HCT116 (cell line): Measurements from ENCODE around the gene SPAG5. TPM values are rescaled to one million over a fixed set of nuclear protein-coding genes. Genes with fewer than 3 reads are reported as not detected.

ENCODE experiments used
- ATAC-seq: fragments of 200-7000 bp; cut with Tn5 transposase; 2 replicates; pipeline ENCODE4 v1.9.1; 2020; ENCODE audit warnings: mild to moderate bottlenecking, moderate library complexity
- BruUV-seq: library from RNA; stranded (reverse); fragments of 400-500 nt; replicated peaks from 2 replicates; lab custom pipeline; 2021; lab: Mats Ljungman, UMichigan
- CTCF ChIA-PET: fragments of 300-600 bp; sonication (Branson Sonifier 250); formaldehyde crosslinking; loops from one replicate; lab custom pipeline; 2021; ENCODE audit warnings: antibody characterized with exemption; lab: Charles Lee
- POLR2A ChIA-PET: fragments of 300-600, 350-600 bp; sonication (Branson Sonifier 250); formaldehyde crosslinking; loops from one replicate; lab custom pipeline; 2021; ENCODE audit warnings: antibody characterized with exemption; lab: Charles Lee
- RAD21 ChIA-PET, 2 experiments: fragments of 300-600 bp; sonication (Branson Sonifier 250); formaldehyde crosslinking; loops; one replicate each; lab custom pipeline; 2023; ENCODE audit warnings: low total read pairs in 2 of 2; ENCODE audit not compliant: uncharacterized antibody in 2 of 2, unreplicated experiment in 2 of 2, low non-redundant PET in 1 of 2; lab: Charles Lee
- DNase-seq: peaks from one replicate; pipeline ENCODE4 v3.0.0-alpha.2; 2010; ENCODE audit warnings: low read depth, low spot score
- H2AFZ ChIP-seq: fragments of 200-600 bp; shearing (Covaris generic), sonication (generic); 2 replicates; pipeline ENCODE4 v1.6.1; 2017; ENCODE audit warnings: low read depth, mixed run types, mixed read lengths, antibody characterized with exemption, low read length; ENCODE audit not compliant: poor library complexity, severe bottlenecking
- H3K27ac ChIP-seq: 2 replicates; pipeline ENCODE4 v1.5.1; 2012; ENCODE audit warnings: low read depth, low read length
- H3K27me3 ChIP-seq: fragments of 200-600 bp; sonication (generic); 2 replicates; pipeline ENCODE4 v1.6.1; 2016; ENCODE audit warnings: mixed run types, low read length, mixed read lengths; ENCODE audit not compliant: insufficient read depth
- H3K36me3 ChIP-seq, 2 experiments: fragments of 200-500 bp in 1 of 2; fragments of 200-600 bp in 1 of 2; sonication (Bioruptor generic) in 1 of 2; sonication (generic) in 1 of 2; 2 replicates each; pipeline versions ENCODE4 v1.5.1 to v1.6.1; 2014 to 2016; ENCODE audit warnings: low read length in 2 of 2, inconsistent platforms in 1 of 2, mixed read lengths in 1 of 2, mixed run types in 1 of 2; ENCODE audit not compliant: insufficient read depth in 2 of 2, control insufficient read depth in 1 of 2
- H3K4me1 ChIP-seq, 2 experiments: fragments of 200-600 bp in 1 of 2; sonication (generic) in 1 of 2; 2 replicates each; pipeline versions ENCODE4 v1.5.1 to v1.6.1; 2012 to 2017; ENCODE audit warnings: low read length in 2 of 2, inconsistent platforms in 1 of 2, mild to moderate bottlenecking in 1 of 2, mixed read lengths in 1 of 2, mixed run types in 1 of 2, moderate library complexity in 1 of 2; ENCODE audit not compliant: insufficient read depth in 2 of 2, control insufficient read depth in 1 of 2
- H3K4me2 ChIP-seq: fragments of 200-600 bp; sonication (generic); 2 replicates; pipeline ENCODE4 v1.6.1; 2017; ENCODE audit warnings: mixed run types, low read length, mixed read lengths
- H3K4me3 ChIP-seq, 2 experiments: fragments of 200-600 bp in 1 of 2; sonication (generic) in 1 of 2; replicated peaks in 1 of 2; 2 replicates each; pipeline ENCODE4 v1.5.1; 2011 to 2016; ENCODE audit warnings: low read length in 2 of 2, control low read depth in 1 of 2, low read depth in 1 of 2, mild to moderate bottlenecking in 1 of 2, mixed read lengths in 1 of 2, mixed run types in 1 of 2
- H3K79me2 ChIP-seq: fragments of 200-600 bp; sonication (generic); 2 replicates; pipeline ENCODE4 v1.6.1; 2017; ENCODE audit warnings: mild to moderate bottlenecking, mixed run types, low read length, moderate library complexity, mixed read lengths; ENCODE audit not compliant: insufficient read depth
- H3K9ac ChIP-seq: fragments of 200-600 bp; sonication (generic); 2 replicates; pipeline ENCODE4 v1.6.1; 2016; ENCODE audit warnings: low read length, mixed read lengths
- H3K9me2 ChIP-seq: fragments of 200-600 bp; sonication (generic), shearing (Covaris generic); 2 replicates; pipeline ENCODE4 v1.6.1; 2017; ENCODE audit warnings: mixed run types, mild to moderate bottlenecking, moderate library complexity; ENCODE audit not compliant: insufficient read depth
- H3K9me3 ChIP-seq, 2 experiments: fragments of 200-500 bp in 1 of 2; fragments of 200-600 bp in 1 of 2; sonication (Bioruptor generic) in 1 of 2; sonication (generic) in 1 of 2; 2 replicates each; pipeline ENCODE4 v1.6.1; 2014 to 2017; ENCODE audit warnings: low read length in 2 of 2, mixed read lengths in 2 of 2, inconsistent platforms in 1 of 2, low read depth in 1 of 2, mild to moderate bottlenecking in 1 of 2, mixed run types in 1 of 2, moderate library complexity in 1 of 2; ENCODE audit not compliant: control insufficient read depth in 1 of 2, insufficient read depth in 1 of 2
- H4K20me1 ChIP-seq: fragments of 200-600 bp; sonication (generic), shearing (Covaris generic); 2 replicates; pipeline ENCODE4 v1.6.1; 2017; ENCODE audit warnings: mixed run types, mild to moderate bottlenecking, moderate library complexity; ENCODE audit not compliant: insufficient read depth
- ATF3 ChIP-seq: IDR thresholded peaks from 2 replicates; pipeline ENCODE4 v1.6.1; 2012
- EZH2 ChIP-seq: fragments of 200-600 bp; sonication (generic); IDR thresholded peaks from 2 replicates; pipeline ENCODE4 v1.6.1; 2017; ENCODE audit warnings: antibody characterized with exemption, mixed run types
- EZH2phosphoT487 ChIP-seq: fragments of 200-600 bp; IDR thresholded peaks from 2 replicates; pipeline ENCODE4 v1.6.1; 2018; ENCODE audit warnings: antibody characterized with exemption, borderline replicate concordance
- FOSL1 ChIP-seq: IDR thresholded peaks from 2 replicates; pipeline ENCODE4 v1.6.1; 2012; ENCODE audit warnings: low read depth
- JUND ChIP-seq: IDR thresholded peaks from 2 replicates; pipeline ENCODE4 v1.6.1; 2012
- REST ChIP-seq: IDR thresholded peaks from 2 replicates; pipeline ENCODE4 v1.6.1; 2012; ENCODE audit warnings: low read depth
- SIN3A ChIP-seq: IDR thresholded peaks from 2 replicates; pipeline ENCODE4 v1.6.1; 2012; ENCODE audit warnings: low read depth
- SP1 ChIP-seq: IDR thresholded peaks from 2 replicates; pipeline ENCODE4 v1.6.1; 2012; ENCODE audit warnings: low read depth
- SRF ChIP-seq: IDR thresholded peaks from 2 replicates; pipeline ENCODE4 v1.6.1; 2012; ENCODE audit warnings: low read depth
- YY1 ChIP-seq: IDR thresholded peaks from 2 replicates; pipeline ENCODE4 v1.6.1; 2011; ENCODE audit warnings: low read length, low read depth, moderate library complexity, mild to moderate bottlenecking; ENCODE audit not compliant: insufficient replicate concordance; ENCODE audit errors: extremely low read depth
- intact Hi-C: fragments of 100-400 bp; cut with micrococcal nuclease; formaldehyde crosslinking; loops from 2 replicates; pipeline ENCODE4 v1.10.0; 2022
- total RNA-seq: library from RNA; stranded (reverse); gene quantifications from one replicate; pipeline ENCODE4 v1.2.1, GENCODE V29; 2021; ENCODE audit not compliant: unreplicated experiment

The SPAG5 gene
- total RNA-seq, 1 experiment from 2014 or later: 94.9 TPM

- CTCF ChIA-PET: no interaction called here
- TF ChIP-seq EZH2phosphoT487 (no peak), ATF3 (no peak), SRF (no peak), EZH2 (no peak), SIN3A (no peak), SP1 (no peak), REST (no peak), YY1 (no peak), JUND (no peak), FOSL1 (no peak)
- TF ChIP-seq, all 23 proteins: peak for 0
- ChIA-PET RAD21 (no interaction called here), POLR2A (no interaction called here)
- no peaks in the 10 kb centered on the region for H3K9me2 ChIP-seq
- no peak overlapping the region for H3K4me2 ChIP-seq
- H2AFZ ChIP-seq: no peak overlapping the region
- no peaks in the 10 kb centered on the region for H3K9me3 ChIP-seq
- H3K79me2 ChIP-seq: peaks cover 22% of the 10 kb centered on the region
- no peak overlapping the region for H3K4me3 ChIP-seq
- no peak overlapping the region for H3K9ac ChIP-seq
- BruUV-seq: no TSS peak
- H3K27ac ChIP-seq: no peak overlapping the region
- DNase-seq (no peak), ATAC-seq (no peak)
- no peaks in the 10 kb centered on the region for H3K27me3 ChIP-seq
- peaks cover 6 to 28% of the 10 kb centered on the region in 2 experiments; a peak in 3 of 4 replicates for H3K4me1 ChIP-seq
- no peaks in the 10 kb centered on the region for H4K20me1 ChIP-seq
- peaks cover 2% of the 10 kb centered on the region in 2 experiments; a peak in 2 of 4 replicates for H3K36me3 ChIP-seq
- intact Hi-C loops: no loop called here
These were observed 25.3 kb downstream of the SPAG5 start for GRCh38 chr17:28573521-28573920.
